ENCODE measurements around the gene PTEN.

PTEN gene

DNA sequence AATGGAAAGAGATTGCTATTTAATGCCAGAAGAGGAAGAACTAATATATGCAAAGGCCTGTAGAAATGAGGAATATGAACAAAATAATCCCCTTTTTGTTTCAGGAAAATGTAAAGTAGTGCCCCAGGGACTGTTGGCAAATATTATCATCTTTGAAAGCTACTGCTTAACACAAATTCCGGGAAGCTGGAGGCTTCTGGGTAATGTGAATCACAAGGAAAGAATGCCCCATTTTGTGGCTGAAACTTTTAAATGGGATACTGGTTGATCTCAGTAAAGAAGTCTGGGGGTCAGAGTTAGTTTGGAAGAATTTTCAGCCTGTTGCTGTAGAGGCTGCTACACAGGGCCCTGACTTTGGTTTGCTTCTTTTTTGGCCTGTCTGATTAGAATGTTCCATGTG lies 141.0 kb downstream of the PTEN start:
- Histone ChIP-seq H3K79me2 (ENCODE audit: low read length) (no peaks in the 10 kb centered on the region), H3K9me2 (replicated peaks; ENCODE audit: insufficient read depth, low read length) (no peaks in the 10 kb centered on the region), H3K4me1 (ENCODE audit: low read length) (no peaks in the 10 kb centered on the region), H3K4me3 (ENCODE audit: low read length) (no peak overlapping the region), H2AFZ (ENCODE audit: low read length) (no peak overlapping the region), H4K20me1 (ENCODE audit: insufficient read depth, low read length) (no peaks in the 10 kb centered on the region), H3K4me2 (ENCODE audit: low read depth, low read length) (no peak overlapping the region), H3F3A (ENCODE audit: insufficient read depth, low read length) (no peaks in the 10 kb centered on the region), H3K9me3 (replicated peaks; ENCODE audit: insufficient read depth, low read length) (no peaks in the 10 kb centered on the region), H3K27me3 (replicated peaks; ENCODE audit: insufficient read depth, low read length) (no peaks in the 10 kb centered on the region), H3K9ac (ENCODE audit: low read length) (no peak overlapping the region), H3K27ac (ENCODE audit: low read length) (no peak overlapping the region), H3K36me3 (replicated peaks; ENCODE audit: insufficient read depth, low read length) (no peaks in the 10 kb centered on the region)
- DNase-seq, result no peak
- TF ChIP-seq EZH2 (optimal IDR thresholded peaks at IDR 0.05; ENCODE audit: low read depth, low read length), result no peak
- TF ChIP-seq EZH2phosphoT487 (IDR thresholded peaks at IDR 0.05; ENCODE audit: low read length), result no peak
- TF ChIP-seq, protein P1, sequence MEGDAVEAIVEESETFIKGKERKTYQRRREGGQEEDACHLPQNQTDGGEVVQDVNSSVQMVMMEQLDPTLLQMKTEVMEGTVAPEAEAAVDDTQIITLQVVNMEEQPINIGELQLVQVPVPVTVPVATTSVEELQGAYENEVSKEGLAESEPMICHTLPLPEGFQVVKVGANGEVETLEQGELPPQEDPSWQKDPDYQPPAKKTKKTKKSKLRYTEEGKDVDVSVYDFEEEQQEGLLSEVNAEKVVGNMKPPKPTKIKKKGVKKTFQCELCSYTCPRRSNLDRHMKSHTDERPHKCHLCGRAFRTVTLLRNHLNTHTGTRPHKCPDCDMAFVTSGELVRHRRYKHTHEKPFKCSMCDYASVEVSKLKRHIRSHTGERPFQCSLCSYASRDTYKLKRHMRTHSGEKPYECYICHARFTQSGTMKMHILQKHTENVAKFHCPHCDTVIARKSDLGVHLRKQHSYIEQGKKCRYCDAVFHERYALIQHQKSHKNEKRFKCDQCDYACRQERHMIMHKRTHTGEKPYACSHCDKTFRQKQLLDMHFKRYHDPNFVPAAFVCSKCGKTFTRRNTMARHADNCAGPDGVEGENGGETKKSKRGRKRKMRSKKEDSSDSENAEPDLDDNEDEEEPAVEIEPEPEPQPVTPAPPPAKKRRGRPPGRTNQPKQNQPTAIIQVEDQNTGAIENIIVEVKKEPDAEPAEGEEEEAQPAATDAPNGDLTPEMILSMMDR (IDR thresholded peaks at IDR 0.05; ENCODE audit: low read length), result no peak

DNA sequence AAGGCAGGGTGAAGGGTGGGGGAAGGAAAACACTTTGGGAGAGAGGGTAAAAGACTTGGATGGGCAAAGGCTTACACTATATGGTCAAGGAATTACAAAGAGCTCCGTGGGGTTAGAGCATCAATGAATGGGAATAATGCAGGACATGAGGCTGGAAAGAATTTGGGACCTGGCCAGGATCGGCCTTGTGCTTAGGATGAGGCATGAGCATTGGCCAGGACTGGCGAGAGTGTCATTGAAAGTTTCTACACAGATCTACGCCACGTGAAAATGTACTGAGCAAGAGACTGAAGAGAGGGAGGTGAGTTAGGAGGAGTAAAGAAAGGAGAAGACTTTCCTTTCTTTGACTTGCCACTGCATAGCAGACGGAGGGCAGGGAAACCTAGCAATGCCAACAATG lies 142.8 kb downstream of the PTEN start:
- H3K27ac ChIP-seq (ENCODE audit: low read length), result no peak overlapping the region
- no peaks in the 10 kb centered on the region for H3K27me3 ChIP-seq (replicated peaks; ENCODE audit: insufficient read depth, low read length)
- no peaks in the 10 kb centered on the region for H4K20me1 ChIP-seq (ENCODE audit: insufficient read depth, low read length)
- H3K9me3 ChIP-seq (replicated peaks; ENCODE audit: insufficient read depth, low read length), result no peaks in the 10 kb centered on the region
- H3K4me3 ChIP-seq (ENCODE audit: low read length), result no peak overlapping the region
- no peaks in the 10 kb centered on the region for H3F3A ChIP-seq (ENCODE audit: insufficient read depth, low read length)
- DNase-seq, result no peak
- H3K4me1 ChIP-seq (ENCODE audit: low read length), result no peaks in the 10 kb centered on the region
- no peak overlapping the region for H3K4me2 ChIP-seq (ENCODE audit: low read depth, low read length)
- H3K9ac ChIP-seq (ENCODE audit: low read length), result no peak overlapping the region
- no peaks in the 10 kb centered on the region for H3K9me2 ChIP-seq (replicated peaks; ENCODE audit: insufficient read depth, low read length)
- H3K36me3 ChIP-seq (replicated peaks; ENCODE audit: insufficient read depth, low read length), result no peaks in the 10 kb centered on the region
- TF ChIP-seq, protein P1 (IDR thresholded peaks at IDR 0.05; ENCODE audit: low read length), result no peak
- TF ChIP-seq EZH2 (optimal IDR thresholded peaks at IDR 0.05; ENCODE audit: low read depth, low read length) (no peak), EZH2phosphoT487 (IDR thresholded peaks at IDR 0.05; ENCODE audit: low read length) (no peak)
- no peaks in the 10 kb centered on the region for H3K79me2 ChIP-seq (ENCODE audit: low read length)
- H2AFZ ChIP-seq (ENCODE audit: low read length), result no peak overlapping the region

DNA sequence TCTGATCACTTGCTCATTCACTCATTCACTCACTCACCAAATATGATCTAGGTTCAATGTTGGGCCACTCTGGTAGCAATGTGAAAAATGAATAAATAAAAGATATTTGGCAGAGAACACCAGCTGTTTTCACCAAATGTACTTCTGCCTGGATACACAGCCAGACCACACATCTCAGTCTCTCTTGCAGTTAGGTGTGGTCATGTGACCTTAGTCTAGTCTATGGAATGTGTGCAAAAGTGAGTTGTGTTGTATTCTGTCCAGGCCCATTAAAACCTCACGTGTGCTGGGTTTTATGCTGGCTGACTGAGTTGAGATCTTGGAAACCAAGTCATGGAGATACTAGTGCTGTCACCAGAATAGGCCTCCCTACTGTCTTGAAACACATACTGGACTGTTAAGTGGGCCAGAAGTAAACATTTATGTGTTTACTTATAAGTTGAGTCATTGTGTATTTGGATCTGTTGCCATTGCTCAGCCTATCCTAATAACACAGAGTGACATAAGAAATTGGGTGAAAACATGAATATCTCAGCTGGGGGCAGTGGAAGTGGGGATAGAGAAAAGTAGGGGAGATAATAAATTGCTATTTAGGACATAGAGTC lies 145.5 kb downstream of the PTEN start:
- H3K79me2 ChIP-seq (ENCODE audit: low read length), result no peaks in the 10 kb centered on the region

More for the DNA sequence above, 145.5 kb downstream of the PTEN start:
- no peaks in the 10 kb centered on the region for H3K9me2 ChIP-seq (replicated peaks; ENCODE audit: insufficient read depth, low read length)
- DNase-seq, result no peak
- TF ChIP-seq EZH2 (optimal IDR thresholded peaks at IDR 0.05; ENCODE audit: low read depth, low read length) (no peak), EZH2phosphoT487 (IDR thresholded peaks at IDR 0.05; ENCODE audit: low read length) (no peak)
- TF ChIP-seq, protein P1 (IDR thresholded peaks at IDR 0.05; ENCODE audit: low read length), result no peak
- no peak overlapping the region for H3K9ac ChIP-seq (ENCODE audit: low read length)
- H3K4me2 ChIP-seq (ENCODE audit: low read depth, low read length), result no peak overlapping the region
- H3K27ac ChIP-seq (ENCODE audit: low read length), result no peak overlapping the region
- H3F3A ChIP-seq (ENCODE audit: insufficient read depth, low read length), result no peaks in the 10 kb centered on the region
- H4K20me1 ChIP-seq (ENCODE audit: insufficient read depth, low read length), result no peaks in the 10 kb centered on the region
- no peaks in the 10 kb centered on the region for H3K9me3 ChIP-seq (replicated peaks; ENCODE audit: insufficient read depth, low read length)
- H2AFZ ChIP-seq (ENCODE audit: low read length), result no peak overlapping the region
- H3K4me3 ChIP-seq (ENCODE audit: low read length), result no peak overlapping the region
- no peaks in the 10 kb centered on the region for H3K4me1 ChIP-seq (ENCODE audit: low read length)
- H3K36me3 ChIP-seq (replicated peaks; ENCODE audit: insufficient read depth, low read length), result no peaks in the 10 kb centered on the region
- no peaks in the 10 kb centered on the region for H3K27me3 ChIP-seq (replicated peaks; ENCODE audit: insufficient read depth, low read length)
